NCI-H2081 treated with DMSO at 0.1 percent for 48 hours (cell line): ENCODE data around the gene SMG5.
"Not testable (repeated sequence)": the region's sequence is repeated elsewhere in the genome, so short reads cannot be mapped to it uniquely, and the experiment has no call there.

Source experiments
- DNase-seq: peaks from one replicate; lab custom pipeline; 2025; lab: John Stamatoyannopoulos, UW

Gene SMG5

GRCh38 chr1:156282479-156283222 is at the start of gene SMG5:
TSS of gene SMG5 (minus strand) at chr1:156282825. CDS start at chr1:156282680, 145 bp downstream.
- DNase-seq, result peak; percentile 98

- DNase-seq, result not testable (repeated sequence)
Measured at GRCh38 chr1:156323179-156323578, 40.6 kb upstream of the SMG5 start.

GRCh38 chr1:156320560-156320959 is 37.9 kb upstream of the SMG5 start:
- DNase-seq, result no peak

- DNase-seq, result no peak
Measured at GRCh38 chr1:156319664-156320063, 37.0 kb upstream of the SMG5 start.

GRCh38 chr1:156316909-156317308 is 34.3 kb upstream of the SMG5 start:
- DNase-seq, result no peak

- DNase-seq, result no peak
Measured at GRCh38 chr1:156310962-156311361, 28.3 kb upstream of the SMG5 start.

- DNase-seq, result no peak
Measured at GRCh38 chr1:156308078-156308477, 25.5 kb upstream of the SMG5 start.

- DNase-seq, result no peak
Measured at GRCh38 chr1:156305215-156305614, 22.6 kb upstream of the SMG5 start.

- no peak for DNase-seq
Measured at GRCh38 chr1:156303241-156303640, 20.6 kb upstream of the SMG5 start.

GRCh38 chr1:156298852-156299357 is 16.3 kb upstream of the SMG5 start, which contains the start of gene VHLL:
TSS of gene VHLL (minus strand) at chr1:156299307. CDS start at chr1:156299189, 118 bp downstream.
- DNase-seq, result no peak

- peak; percentile 24 for DNase-seq
Measured at GRCh38 chr1:156295391-156295947, 12.8 kb upstream of the SMG5 start, which contains the start of gene GLMP. TSS of gene GLMP (minus strand) at chr1:156295679. CDS start at chr1:156295645, 34 bp downstream.

- no peak for DNase-seq
Measured at GRCh38 chr1:156293895-156294294, 11.3 kb upstream of the SMG5 start.

- DNase-seq, result no peak
Measured at GRCh38 chr1:156293098-156293434, 10.4 kb upstream of the SMG5 start.

- no peak for DNase-seq
Measured at GRCh38 chr1:156291226-156292061, 8.8 kb upstream of the SMG5 start.

GRCh38 chr1:156289857-156290256 is 7.2 kb upstream of the SMG5 start:
- no peak for DNase-seq

- no peak for DNase-seq
Measured at GRCh38 chr1:156286061-156286460, 3.4 kb upstream of the SMG5 start.

- DNase-seq, result no peak
Measured at GRCh38 chr1:156285437-156285836, 2.8 kb upstream of the SMG5 start.

- DNase-seq, result no peak
Measured at GRCh38 chr1:156284757-156285156, 2.1 kb upstream of the SMG5 start.

GRCh38 chr1:156284112-156284511 is 1.5 kb upstream of the SMG5 start, which contains the start of gene TMEM79:
TSS of gene TMEM79 (plus strand) at chr1:156284325. CDS start at chr1:156285227, 902 bp downstream.
- no peak for DNase-seq

- DNase-seq, result no peak
Measured at GRCh38 chr1:156283521-156283920, 896 bp upstream of the SMG5 start.

- DNase-seq, result no peak
Measured at GRCh38 chr1:156281693-156282478, 739 bp downstream of the SMG5 start.

- DNase-seq, result no peak
Measured at GRCh38 chr1:156281281-156281680, 1.3 kb downstream of the SMG5 start.
